ENCODE results near the gene MIPOL1. TPM values are rescaled to one million over a fixed set of nuclear protein-coding genes. Genes with fewer than 3 reads are reported as not detected.

MIPOL1 gene
- total RNA-seq, 3 donors from 2014 or later (not counting 1 experiment from before 2014, with no cell fraction given) = not detected

DNA sequence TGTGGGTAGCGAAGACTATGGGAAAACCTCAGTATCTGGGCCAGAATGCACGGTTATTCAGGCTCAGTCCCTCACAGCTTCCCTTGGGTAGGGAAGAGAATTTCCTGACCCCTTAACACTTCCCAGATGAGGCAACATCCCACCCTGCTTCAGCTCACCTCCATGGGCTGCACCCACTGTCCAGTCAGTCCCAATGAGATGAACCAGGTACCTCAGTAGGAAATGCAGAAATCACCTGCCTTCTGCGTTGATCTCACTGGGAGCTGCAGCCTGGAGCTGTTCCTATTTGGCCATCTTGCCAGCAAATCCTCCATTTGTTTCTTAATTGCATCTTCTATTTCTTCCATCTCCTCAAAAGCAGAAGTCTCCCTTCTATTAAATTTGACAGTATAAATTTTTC lies 292.9 kb downstream of the MIPOL1 start:
- no peaks in the 10 kb centered on the region for H3K27me3 Mint-ChIP-seq (ENCODE audit: low read depth in 2 of 2)

GRCh38 chr14:37491076-37491475 lies 293.3 kb downstream of the MIPOL1 start:
- H3K4me1 ChIP-seq (ENCODE audit: control insufficient read depth, insufficient read depth, low read length) = no peaks in the 10 kb centered on the region
- H3K4me3 ChIP-seq (ENCODE audit: low read length) = no peak overlapping the region
- no peaks in the 10 kb centered on the region for H3K27me3 ChIP-seq (ENCODE audit: control insufficient read depth, insufficient read depth, low read length)
- Mint-ChIP-seq H3K36me3 (no peaks in the 10 kb centered on the region), H3K4me1 (no peaks in the 10 kb centered on the region), H3K9me3 (peaks cover 17 to 21% of the 10 kb centered on the region in 2 donors), H3K27ac (no peak overlapping the region), H3K4me3 (no peak overlapping the region), H3K27me3 (ENCODE audit: low read depth in 2 of 2) (no peaks in the 10 kb centered on the region)
- H3K9me3 ChIP-seq (ENCODE audit: control insufficient read depth, insufficient read depth, low read length) = peaks cover 4% of the 10 kb centered on the region
- 86% methylated on average over 5 of the region's 5 CpGs for WGBS (ENCODE audit: insufficient coverage)
- no peak overlapping the region for H3K27ac ChIP-seq (ENCODE audit: low read length)
- H3K36me3 ChIP-seq (ENCODE audit: control insufficient read depth, insufficient read depth, low read length) = no peaks in the 10 kb centered on the region
- intact Hi-C loops (cut with micrococcal nuclease) = no loop called here
- TF ChIP-seq CTCF (IDR thresholded peaks at IDR 0.05) = no peak
- DNase-seq (no peak), ATAC-seq (no peak)

More for the DNA sequence above, 292.9 kb downstream of the MIPOL1 start:
- WGBS (ENCODE audit: insufficient coverage) = 94% methylated on average over 2 of the region's 3 CpGs
- no peak for ATAC-seq
- no peaks in the 10 kb centered on the region for H3K36me3 Mint-ChIP-seq
- Histone ChIP-seq H3K36me3 (ENCODE audit: control insufficient read depth, insufficient read depth, low read length) (no peaks in the 10 kb centered on the region), H3K4me1 (ENCODE audit: control insufficient read depth, insufficient read depth, low read length) (no peaks in the 10 kb centered on the region), H3K27ac (ENCODE audit: low read length) (no peak overlapping the region), H3K27me3 (ENCODE audit: control insufficient read depth, insufficient read depth, low read length) (no peaks in the 10 kb centered on the region), H3K4me3 (ENCODE audit: low read length) (no peak overlapping the region), H3K9me3 (ENCODE audit: control insufficient read depth, insufficient read depth, low read length) (peaks cover 4% of the 10 kb centered on the region)
- TF ChIP-seq CTCF (IDR thresholded peaks at IDR 0.05) = no peak
- H3K27ac Mint-ChIP-seq = no peak overlapping the region
- H3K4me1 Mint-ChIP-seq = no peaks in the 10 kb centered on the region
- no peak for DNase-seq
- intact Hi-C loops (cut with micrococcal nuclease) = no loop called here
- no peak overlapping the region for H3K4me3 Mint-ChIP-seq
- H3K9me3 Mint-ChIP-seq = peaks cover 17 to 21% of the 10 kb centered on the region in 2 donors

GRCh38 chr14:37493606-37494005 lies 295.9 kb downstream of the MIPOL1 start:
- Mint-ChIP-seq H3K27ac (no peak overlapping the region), H3K36me3 (no peaks in the 10 kb centered on the region), H3K9me3 (peaks cover 9 to 15% of the 10 kb centered on the region in 2 donors), H3K4me3 (no peak overlapping the region), H3K4me1 (no peaks in the 10 kb centered on the region), H3K27me3 (ENCODE audit: low read depth in 2 of 2) (no peaks in the 10 kb centered on the region)
- no peak for TF ChIP-seq CTCF (IDR thresholded peaks at IDR 0.05)
- intact Hi-C loops (cut with micrococcal nuclease) = no loop called here
- no peaks in the 10 kb centered on the region for H3K36me3 ChIP-seq (ENCODE audit: control insufficient read depth, insufficient read depth, low read length)
- no peak overlapping the region for H3K27ac ChIP-seq (ENCODE audit: low read length)
- no peaks in the 10 kb centered on the region for H3K4me1 ChIP-seq (ENCODE audit: control insufficient read depth, insufficient read depth, low read length)
- no peak overlapping the region for H3K4me3 ChIP-seq (ENCODE audit: low read length)
- DNase-seq = no peak
- no peaks in the 10 kb centered on the region for H3K27me3 ChIP-seq (ENCODE audit: control insufficient read depth, insufficient read depth, low read length)
- no peak for ATAC-seq
- 89% methylated on average over 1 of the region's 2 CpGs for WGBS (ENCODE audit: insufficient coverage)
- H3K9me3 ChIP-seq (ENCODE audit: control insufficient read depth, insufficient read depth, low read length) = peaks cover 4% of the 10 kb centered on the region

DNA sequence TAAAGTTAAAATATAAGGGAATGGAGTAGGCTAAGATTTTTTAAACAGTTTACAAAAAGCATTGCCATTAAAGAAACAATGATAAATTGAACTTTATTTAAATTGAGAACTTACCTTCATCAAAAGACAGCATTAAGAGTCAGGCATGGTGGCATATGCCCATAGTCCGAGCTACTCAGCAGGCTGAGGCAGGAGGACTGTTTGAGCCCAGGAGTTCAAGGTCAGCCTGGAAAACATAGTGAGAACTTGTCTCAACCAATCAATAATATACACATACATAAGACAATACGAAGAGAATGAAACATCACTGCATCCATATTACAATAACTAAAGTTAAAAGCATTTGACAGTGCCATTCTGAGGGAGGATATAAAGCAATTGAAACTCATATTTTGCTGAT lies 299.7 kb downstream of the MIPOL1 start:
- Histone ChIP-seq H3K9me3 (ENCODE audit: control insufficient read depth, insufficient read depth, low read length) (no peaks in the 10 kb centered on the region), H3K4me1 (ENCODE audit: control insufficient read depth, insufficient read depth, low read length) (no peaks in the 10 kb centered on the region), H3K4me3 (ENCODE audit: low read length) (no peak overlapping the region), H3K27ac (ENCODE audit: low read length) (no peak overlapping the region), H3K27me3 (ENCODE audit: control insufficient read depth, insufficient read depth, low read length) (no peaks in the 10 kb centered on the region), H3K36me3 (ENCODE audit: control insufficient read depth, insufficient read depth, low read length) (no peaks in the 10 kb centered on the region)
- H3K36me3 Mint-ChIP-seq = no peaks in the 10 kb centered on the region
- no peak overlapping the region for H3K4me3 Mint-ChIP-seq
- DNase-seq (no peak), ATAC-seq (no peak)
- no peak overlapping the region for H3K27ac Mint-ChIP-seq
- peaks cover 5 to 10% of the 10 kb centered on the region in 2 donors for H3K9me3 Mint-ChIP-seq
- H3K4me1 Mint-ChIP-seq = no peaks in the 10 kb centered on the region
- intact Hi-C loops (cut with micrococcal nuclease) = no loop called here
- H3K27me3 Mint-ChIP-seq (ENCODE audit: low read depth in 2 of 2) = no peaks in the 10 kb centered on the region
- 64% methylated on average over 1 of the region's 2 CpGs for WGBS (ENCODE audit: insufficient coverage)
- TF ChIP-seq CTCF (IDR thresholded peaks at IDR 0.05) = no peak
